NT2/D1 (cell line): ENCODE results near the gene SH3PXD2A.

Experiments used
- SUZ12 ChIP-seq: IDR thresholded peaks from 2 replicates; pipeline ENCODE4 v1.6.1; 2011; ENCODE audit not compliant: insufficient read length, insufficient read depth; ENCODE audit errors: extremely low read depth
- YY1 ChIP-seq: IDR thresholded peaks from 2 replicates; pipeline ENCODE4 v1.6.1; 2011; ENCODE audit not compliant: insufficient read length, insufficient read depth
- ZNF274 ChIP-seq: IDR thresholded peaks from 2 replicates; pipeline ENCODE4 v1.6.1; 2011; ENCODE audit warnings: mild to moderate bottlenecking, low read depth, low read length

- TF ChIP-seq ZNF274 (no peak), YY1 (no peak), SUZ12 (no peak)
Measured at GRCh38 chr10:103749779-103750178, 105.6 kb downstream of the SH3PXD2A start.
